Measurements from ENCODE around the gene CLCN6. TPM values are rescaled to one million over a fixed set of nuclear protein-coding genes. Genes with fewer than 3 reads are reported as not detected.
A peak's percentile ranks its signal among the peaks of the same experiment; 100 is the strongest.

The CLCN6 gene
- total RNA-seq, 2 donors from 2014 or later = 27.5 to 31.5 TPM

DNA sequence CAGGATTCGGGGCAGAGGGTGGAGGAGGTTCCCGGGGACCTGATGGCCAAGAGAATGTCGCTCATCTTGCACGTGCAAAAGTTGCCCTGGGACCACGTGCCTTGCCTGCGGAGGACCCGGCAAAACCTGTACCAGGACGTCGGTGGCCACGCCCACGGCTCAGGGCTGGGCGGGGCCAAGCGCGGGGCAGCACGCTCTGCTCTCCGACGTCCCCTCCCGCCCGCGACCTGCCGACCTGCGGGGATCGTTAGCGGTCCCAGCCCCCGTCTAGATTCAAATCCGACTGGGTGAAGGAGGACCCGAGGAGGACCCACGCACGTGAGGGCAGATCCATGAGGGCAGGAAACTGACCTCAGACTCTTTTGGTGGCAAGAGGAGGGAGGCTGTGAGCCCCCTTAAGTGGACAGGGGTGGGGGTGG, 44.0 kb upstream of the CLCN6 start, which contains the start of gene C1orf167:
C1orf167 (plus strand) TSS at position 206 of the 419 bp plus-strand sequence. CDS start 2,208 bp downstream, outside the sequence.
- no peaks in the 10 kb centered on the region for H3K9me3 ChIP-seq
- H3K36me3 ChIP-seq = no peaks in the 10 kb centered on the region
- H3K27ac ChIP-seq = no peak within 1 kb of the TSS
- no peak for ATAC-seq (ENCODE audit: insufficient number of reproducible peaks, low FRiP score, low read depth)
- H3K4me1 ChIP-seq (ENCODE audit: control insufficient read depth in 1 of 2, low read depth in 2 of 2) = peaks cover 0 to 2% of the 10 kb centered on the region in 2 donors
- no peaks in the 10 kb centered on the region for H3K27me3 ChIP-seq (replicated peaks; ENCODE audit: insufficient read depth)
- TF ChIP-seq CTCF (IDR thresholded peaks at IDR 0.05) = no peak
- peak within 1 kb of the TSS; percentile 25 for H3K4me3 ChIP-seq
- no peak for DNase-seq (ENCODE audit: low spot score)

DNA sequence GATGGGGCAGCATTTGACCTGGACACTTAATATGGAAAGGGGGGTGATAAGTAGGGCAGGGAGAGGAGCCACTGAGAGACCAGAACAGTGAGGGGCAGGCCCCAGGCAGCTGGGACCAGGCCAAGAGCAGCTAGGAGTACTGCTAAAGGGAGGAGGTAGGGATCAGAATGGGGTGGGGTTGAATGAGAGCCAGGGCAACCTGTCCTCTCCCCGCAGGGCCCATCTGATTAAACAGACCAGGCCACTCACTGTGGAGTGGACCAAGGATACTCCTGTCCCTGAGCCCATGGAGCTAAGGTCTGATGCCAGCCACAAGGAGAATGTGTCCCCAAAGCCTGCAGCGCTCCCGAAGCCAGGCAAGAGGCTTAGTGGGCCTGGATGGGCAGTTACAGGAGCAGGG, 41.9 kb upstream of the CLCN6 start:
- H3K9me3 ChIP-seq = no peaks in the 10 kb centered on the region
- H3K36me3 ChIP-seq = no peaks in the 10 kb centered on the region
- peaks cover 0 to 2% of the 10 kb centered on the region in 2 donors for H3K4me1 ChIP-seq (ENCODE audit: control insufficient read depth in 1 of 2, low read depth in 2 of 2)
- H3K27me3 ChIP-seq (replicated peaks; ENCODE audit: insufficient read depth) = no peaks in the 10 kb centered on the region
- no peak overlapping the region for H3K27ac ChIP-seq
- TF ChIP-seq CTCF (IDR thresholded peaks at IDR 0.05) = no peak
- ATAC-seq (ENCODE audit: insufficient number of reproducible peaks, low FRiP score, low read depth) (no peak), DNase-seq (ENCODE audit: low spot score) (no peak)
- H3K4me3 ChIP-seq = no peak overlapping the region

DNA sequence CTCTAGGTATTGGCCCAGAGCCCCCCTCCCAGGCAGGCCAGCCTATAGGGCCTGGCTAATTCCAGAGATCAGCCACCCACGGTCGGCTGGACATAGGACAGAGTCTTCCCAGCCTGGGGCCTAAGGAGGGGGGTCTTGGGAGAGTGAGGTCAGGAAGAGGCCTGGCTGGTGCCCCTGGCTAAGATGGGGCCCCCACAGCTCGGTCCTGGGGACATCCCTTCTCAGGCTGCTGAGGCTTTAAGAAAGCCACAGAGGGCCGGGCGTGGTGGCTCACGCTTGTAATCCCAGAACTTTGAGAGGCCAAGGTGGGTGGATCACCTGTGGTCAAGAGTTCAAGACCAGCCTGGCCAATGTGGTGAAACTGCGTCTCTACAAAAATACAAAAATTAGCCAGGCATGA, 41.5 kb upstream of the CLCN6 start:
- Histone ChIP-seq H3K4me1 (ENCODE audit: control insufficient read depth in 1 of 2, low read depth in 2 of 2) (peaks cover 0 to 2% of the 10 kb centered on the region in 2 donors), H3K27ac (no peak overlapping the region), H3K4me3 (no peak overlapping the region), H3K36me3 (no peaks in the 10 kb centered on the region), H3K27me3 (replicated peaks; ENCODE audit: insufficient read depth) (no peaks in the 10 kb centered on the region), H3K9me3 (no peaks in the 10 kb centered on the region)
- ATAC-seq (ENCODE audit: insufficient number of reproducible peaks, low FRiP score, low read depth) (no peak), DNase-seq (ENCODE audit: low spot score) (no peak)
- no peak for TF ChIP-seq CTCF (IDR thresholded peaks at IDR 0.05)

DNA sequence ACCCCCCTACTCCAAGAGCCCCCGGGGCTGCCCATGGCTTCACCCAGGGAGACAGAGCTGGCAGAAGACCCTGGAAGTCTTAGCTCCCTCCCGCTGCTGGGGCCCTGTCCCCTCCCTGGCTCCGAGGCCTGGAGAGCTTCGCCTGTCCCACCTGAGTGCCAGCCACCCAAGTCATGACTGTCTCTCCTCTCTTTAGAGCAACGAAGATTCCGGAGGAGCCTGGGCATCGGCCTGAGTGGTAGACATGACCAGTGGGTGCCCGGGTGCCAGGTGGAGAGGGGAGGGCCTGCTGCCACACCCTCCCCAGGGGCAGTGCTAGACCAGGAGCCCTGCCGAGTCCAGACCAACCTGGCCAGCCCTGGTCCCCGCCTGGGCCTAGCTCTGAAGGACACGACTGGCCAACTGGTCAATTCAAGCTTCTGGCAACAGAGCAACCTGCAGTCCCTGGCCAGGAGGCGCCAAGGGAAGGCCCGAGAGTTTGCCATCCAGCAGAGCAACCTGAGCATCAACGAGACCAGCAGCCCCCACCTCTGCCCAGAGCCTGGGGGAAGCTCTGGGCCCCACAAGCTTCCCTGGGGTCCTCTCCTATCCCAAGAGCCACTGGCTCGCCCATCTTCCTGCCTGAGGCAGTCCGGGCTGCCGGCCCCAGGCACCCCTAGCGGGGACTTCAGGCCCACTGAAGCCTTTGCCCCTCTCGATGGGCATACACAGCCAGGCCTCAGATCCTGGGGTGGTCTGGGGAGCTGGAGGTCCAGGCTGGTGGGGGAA, 40.1 kb upstream of the CLCN6 start:
- H3K4me1 ChIP-seq (ENCODE audit: control insufficient read depth in 1 of 2, low read depth in 2 of 2) = peaks cover 0 to 2% of the 10 kb centered on the region in 2 donors
- DNase-seq (ENCODE audit: low spot score) = no peak
- no peaks in the 10 kb centered on the region for H3K36me3 ChIP-seq
- no peaks in the 10 kb centered on the region for H3K27me3 ChIP-seq (replicated peaks; ENCODE audit: insufficient read depth)
- no peak for TF ChIP-seq CTCF (IDR thresholded peaks at IDR 0.05)
- H3K4me3 ChIP-seq = no peak overlapping the region
- no peak for ATAC-seq (ENCODE audit: insufficient number of reproducible peaks, low FRiP score, low read depth)
- H3K27ac ChIP-seq = no peak overlapping the region
- H3K9me3 ChIP-seq = no peaks in the 10 kb centered on the region

DNA sequence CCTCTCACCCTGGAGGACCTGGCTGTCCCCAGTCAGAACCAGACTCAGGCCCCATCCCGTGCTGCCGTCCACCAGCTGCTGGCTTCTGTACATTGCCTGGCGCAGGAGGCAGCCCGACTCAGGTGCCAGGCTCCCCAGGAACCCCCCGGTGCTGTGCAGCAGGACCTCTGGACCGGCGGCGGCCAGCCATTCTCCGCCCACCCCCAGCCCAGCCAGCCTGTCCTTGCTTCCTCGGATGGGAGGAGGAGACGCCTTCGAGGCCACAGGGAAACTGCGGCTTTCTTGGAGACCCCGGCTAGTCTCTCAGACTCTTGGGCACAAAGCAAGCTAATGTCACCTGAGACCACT, 39.6 kb upstream of the CLCN6 start:
- TF ChIP-seq CTCF (IDR thresholded peaks at IDR 0.05) = no peak
- peaks cover 0 to 2% of the 10 kb centered on the region in 2 donors for H3K4me1 ChIP-seq (ENCODE audit: control insufficient read depth in 1 of 2, low read depth in 2 of 2)
- no peak overlapping the region for H3K27ac ChIP-seq
- no peaks in the 10 kb centered on the region for H3K27me3 ChIP-seq (replicated peaks; ENCODE audit: insufficient read depth)
- DNase-seq (ENCODE audit: low spot score) (no peak), ATAC-seq (ENCODE audit: insufficient number of reproducible peaks, low FRiP score, low read depth) (no peak)
- no peak overlapping the region for H3K4me3 ChIP-seq
- H3K36me3 ChIP-seq = no peaks in the 10 kb centered on the region
- no peaks in the 10 kb centered on the region for H3K9me3 ChIP-seq

Measured in thoracic aorta (tissue), 2 donors.